Endothelial cell of umbilical vein (primary cell): ENCODE results near the gene PLAC1. TPM values are rescaled to one million over a fixed set of nuclear protein-coding genes. Genes with fewer than 3 reads are reported as not detected.

ENCODE experiments used
- BruUV-seq: library from RNA; stranded (reverse); fragments of 400-500 nt; replicated peaks from 2 replicates; lab custom pipeline; 2021; lab: Mats Ljungman, UMichigan
- CTCF ChIA-PET: fragments of 300-600, 350-600 bp; sonication (Branson Sonifier 250); formaldehyde crosslinking; loops from one replicate; lab custom pipeline; 2021; ENCODE audit warnings: antibody characterized with exemption, inconsistent platforms; lab: Charles Lee
- POLR2A ChIA-PET: fragments of 300-600, 350-600 bp; sonication (Branson Sonifier 250); formaldehyde crosslinking; loops from one replicate; lab custom pipeline; 2021; ENCODE audit warnings: antibody characterized with exemption, inconsistent platforms; lab: Charles Lee
- DNase-seq: peaks from one replicate; pipeline ENCODE4 v3.0.0-alpha.2; 2011; ENCODE audit warnings: low read depth, low spot score
- FAIRE-seq: peaks from 2 replicates; lab custom pipeline; 2011; peaks lifted over from hg19 to GRCh38; lab: Jason Lieb, UNC
- H2AFZ ChIP-seq: 2 replicates; pipeline ENCODE4 v1.6.0; 2012; ENCODE audit warnings: low read depth, low read length, control low read depth, inconsistent platforms
- H3K27ac ChIP-seq: 2 replicates; pipeline ENCODE4 v1.5.1; 2011; ENCODE audit warnings: low read depth, mild to moderate bottlenecking, control low read depth, low read length, moderate library complexity; ENCODE audit not compliant: insufficient read depth
- H3K27me3 ChIP-seq, 2 experiments: 2 replicates each; pipeline versions ENCODE4 v1.6.0 to v1.6.1; 2011; ENCODE audit warnings: low read length in 2 of 2, mixed read lengths in 1 of 2; ENCODE audit not compliant: control insufficient read depth in 2 of 2, insufficient read depth in 2 of 2
- H3K36me3 ChIP-seq, 2 experiments: 2 replicates in 1 of 2; 3 replicates in 1 of 2; pipeline ENCODE4 v1.5.1; 2011; ENCODE audit warnings: low read length in 2 of 2, mild to moderate bottlenecking in 1 of 2, moderate library complexity in 1 of 2; ENCODE audit not compliant: control insufficient read depth in 2 of 2, insufficient read depth in 2 of 2; ENCODE audit errors: extremely low read depth in 1 of 2
- H3K4me1 ChIP-seq: 3 replicates; pipeline ENCODE4 v1.5.1; 2011; ENCODE audit warnings: mild to moderate bottlenecking, low read length; ENCODE audit not compliant: control insufficient read depth, insufficient read depth; ENCODE audit errors: extremely low read depth
- H3K4me2 ChIP-seq: 2 replicates; pipeline ENCODE4 v1.6.1; 2011; ENCODE audit warnings: low read length, control low read depth, mixed read lengths; ENCODE audit not compliant: insufficient read depth
- H3K4me3 ChIP-seq, 3 experiments: fragments of 200-600 bp in 1 of 3; sonication (generic), shearing (Covaris generic) in 1 of 3; replicated peaks in 1 of 3; 2 replicates each; pipeline ENCODE4 v1.5.1; 2011 to 2016; ENCODE audit warnings: control low read depth in 3 of 3, low read length in 3 of 3, mild to moderate bottlenecking in 2 of 3, inconsistent platforms in 1 of 3, low read depth in 1 of 3, moderate library complexity in 1 of 3; ENCODE audit not compliant: insufficient read depth in 1 of 3
- H3K79me2 ChIP-seq: 2 replicates; pipeline ENCODE4 v1.6.0; 2012; ENCODE audit warnings: low read length, inconsistent platforms; ENCODE audit not compliant: control insufficient read depth, insufficient read depth
- H3K9ac ChIP-seq: replicated peaks from 2 replicates; pipeline ENCODE3; 2011; ENCODE audit warnings: low read length, control low read depth; ENCODE audit not compliant: insufficient read depth; ENCODE audit errors: extremely low read depth
- H3K9me1 ChIP-seq: replicated peaks from 3 replicates; pipeline ENCODE4 v1.6.0; 2011; ENCODE audit warnings: mild to moderate bottlenecking, low read length; ENCODE audit not compliant: control insufficient read depth, insufficient read depth; ENCODE audit errors: extremely low read depth
- H3K9me3 ChIP-seq: replicated peaks from 2 replicates; pipeline ENCODE4 v1.5.1; 2012; ENCODE audit warnings: low read length, inconsistent platforms; ENCODE audit not compliant: control insufficient read depth, insufficient read depth
- H4K20me1 ChIP-seq: replicated peaks from 2 replicates; pipeline ENCODE3; 2011; ENCODE audit warnings: mild to moderate bottlenecking, low read length; ENCODE audit not compliant: control insufficient read depth, insufficient read depth; ENCODE audit errors: extremely low read depth
- EZH2 ChIP-seq: IDR thresholded peaks from 2 replicates; pipeline ENCODE4 v1.6.1; 2012; ENCODE audit warnings: borderline replicate concordance, low read depth, mild to moderate bottlenecking, moderate library complexity, low read length, inconsistent platforms; ENCODE audit not compliant: severe bottlenecking
- FOS ChIP-seq: IDR thresholded peaks from 2 replicates; pipeline ENCODE4 v1.6.1; 2011; ENCODE audit warnings: mild to moderate bottlenecking, low read length, moderate library complexity, borderline replicate concordance; ENCODE audit not compliant: insufficient read depth
- GATA2 ChIP-seq: IDR thresholded peaks from 2 replicates; pipeline ENCODE4 v1.7.0; 2011; ENCODE audit warnings: low read depth, mild to moderate bottlenecking, moderate library complexity, mixed read lengths, low read length; ENCODE audit not compliant: insufficient read length, insufficient read depth
- JUN ChIP-seq: IDR thresholded peaks from 2 replicates; pipeline ENCODE4 v1.6.1; 2011; ENCODE audit warnings: borderline replicate concordance, low read depth; ENCODE audit not compliant: insufficient read length, insufficient read depth
- MAX ChIP-seq: IDR thresholded peaks from 2 replicates; pipeline ENCODE4 v1.6.1; 2011; ENCODE audit not compliant: insufficient read depth, insufficient read length
- MYC ChIP-seq: IDR thresholded peaks from one replicate; pipeline ENCODE4 v1.6.1; 2011; ENCODE audit warnings: mild to moderate bottlenecking, low read depth, low read length
- POLR2A ChIP-seq: IDR thresholded peaks from 2 replicates; pipeline ENCODE4 v1.6.1; 2012; ENCODE audit warnings: low read depth, mild to moderate bottlenecking, control low read depth, low read length
- POLR2AphosphoS5 ChIP-seq: IDR thresholded peaks from 2 replicates; pipeline ENCODE4 v1.6.1; 2012; ENCODE audit warnings: low read depth, mild to moderate bottlenecking, control low read depth, low read length, moderate library complexity; ENCODE audit not compliant: insufficient read depth
- dilution Hi-C: fragments of 300-500 bp; cut with MboI; formaldehyde crosslinking; loops from one replicate; pipeline ENCODE4 v1.15.0; 2019; ENCODE audit warnings: low sequenced_read_pairs; ENCODE audit not compliant: extremely low pct_ligation_motif_present
- intact Hi-C: fragments of 100-400 bp; cut with micrococcal nuclease; formaldehyde crosslinking; loops from one replicate; pipeline ENCODE4 v1.10.0; 2022
- polyA plus RNA-seq, 4 experiments: library from polyadenylated mRNA; depleted of rRNA in 3 of 4; stranded (reverse) in 3 of 4; unstranded in 1 of 4; fragments of >200 nt; gene quantifications; 2 replicates each; pipeline versions ENCODE4 v1.2.1 to v1.2.3, GENCODE V29; 2011 to 2012; ENCODE audit warnings: missing spikeins in 1 of 4
- total RNA-seq: library from RNA; stranded (reverse); gene quantifications from 2 replicates; pipeline ENCODE4 v1.2.3, GENCODE V29; 2021
- TF ChIP-seq, protein P1 (sequence below), 2 donors: IDR thresholded peaks; 1 replicate in 1 of 2; 2 replicates in 1 of 2; pipeline ENCODE4 v1.5.1; 2011; ENCODE audit warnings: low read length in 2 of 2, mild to moderate bottlenecking in 2 of 2, moderate library complexity in 2 of 2, control low read depth in 1 of 2, inconsistent platforms in 1 of 2, low read depth in 1 of 2; ENCODE audit not compliant: insufficient read depth in 1 of 2; ENCODE audit errors: extremely low read depth in 1 of 2

PLAC1 gene
- total and polyA plus RNA-seq, 2 donors (not counting 3 experiments of a cell fraction or from before 2014, with no cell fraction given) = 0.58 to 2.4 TPM

GRCh38 chrX:134642386-134642785, 15.9 kb downstream of the PLAC1 start:
- H3K36me3 ChIP-seq = no peaks in the 10 kb centered on the region
- H4K20me1 ChIP-seq = no peaks in the 10 kb centered on the region
- no peaks in the 10 kb centered on the region for H3K4me1 ChIP-seq
- CTCF ChIA-PET = interaction anchor here (2.0 kb wide), 1 partner anchor 12 kb away, joined by 5 read pairs; no protein-coding TSS in a partner anchor
- no peak overlapping the region for H2AFZ ChIP-seq
- dilution Hi-C loops (no loop called here), intact Hi-C loops (no loop called here)
- no peak for DNase-seq
- no TSS peak for BruUV-seq
- H3K27ac ChIP-seq = no peak overlapping the region
- no peaks in the 10 kb centered on the region for H3K9me3 ChIP-seq
- no peak overlapping the region for H3K9ac ChIP-seq
- H3K79me2 ChIP-seq = no peaks in the 10 kb centered on the region
- no peak overlapping the region for H3K4me2 ChIP-seq
- no peak overlapping the region for H3K4me3 ChIP-seq
- POLR2A ChIA-PET = no interaction called here
- TF ChIP-seq, protein P1, sequence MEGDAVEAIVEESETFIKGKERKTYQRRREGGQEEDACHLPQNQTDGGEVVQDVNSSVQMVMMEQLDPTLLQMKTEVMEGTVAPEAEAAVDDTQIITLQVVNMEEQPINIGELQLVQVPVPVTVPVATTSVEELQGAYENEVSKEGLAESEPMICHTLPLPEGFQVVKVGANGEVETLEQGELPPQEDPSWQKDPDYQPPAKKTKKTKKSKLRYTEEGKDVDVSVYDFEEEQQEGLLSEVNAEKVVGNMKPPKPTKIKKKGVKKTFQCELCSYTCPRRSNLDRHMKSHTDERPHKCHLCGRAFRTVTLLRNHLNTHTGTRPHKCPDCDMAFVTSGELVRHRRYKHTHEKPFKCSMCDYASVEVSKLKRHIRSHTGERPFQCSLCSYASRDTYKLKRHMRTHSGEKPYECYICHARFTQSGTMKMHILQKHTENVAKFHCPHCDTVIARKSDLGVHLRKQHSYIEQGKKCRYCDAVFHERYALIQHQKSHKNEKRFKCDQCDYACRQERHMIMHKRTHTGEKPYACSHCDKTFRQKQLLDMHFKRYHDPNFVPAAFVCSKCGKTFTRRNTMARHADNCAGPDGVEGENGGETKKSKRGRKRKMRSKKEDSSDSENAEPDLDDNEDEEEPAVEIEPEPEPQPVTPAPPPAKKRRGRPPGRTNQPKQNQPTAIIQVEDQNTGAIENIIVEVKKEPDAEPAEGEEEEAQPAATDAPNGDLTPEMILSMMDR (IDR thresholded peaks at IDR 0.05; ENCODE audit: extremely low read depth in 1 of 2, insufficient read depth in 1 of 2, low read depth in 1 of 2, low read length in 2 of 2) = no peak
- TF ChIP-seq MAX (no peak), JUN (no peak)
- no peaks in the 10 kb centered on the region for H3K9me1 ChIP-seq
- no peak for FAIRE-seq
- H3K27me3 ChIP-seq = no peaks in the 10 kb centered on the region

DNA sequence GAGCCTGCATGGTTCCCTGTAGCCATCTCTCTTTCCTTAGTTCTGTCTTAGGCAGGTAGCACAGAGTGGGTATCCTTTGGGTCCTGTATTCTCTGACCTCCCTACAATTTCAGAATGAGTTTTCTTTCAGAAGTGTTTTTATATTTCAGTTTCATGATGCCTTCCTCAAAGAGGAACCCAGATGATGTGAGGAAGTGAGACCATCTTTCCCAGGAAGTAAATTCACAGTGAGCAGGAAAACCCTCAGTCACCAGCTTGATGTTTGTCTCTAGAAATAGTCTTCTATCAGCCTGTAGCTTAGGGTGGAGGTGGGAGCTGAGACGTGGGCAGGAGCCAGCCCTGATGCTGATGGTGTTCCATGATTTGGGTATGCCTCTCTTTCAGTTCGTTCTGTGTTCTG, 16.9 kb downstream of the PLAC1 start:
- dilution Hi-C loops = no loop called here
- Histone ChIP-seq H3K79me2 (no peaks in the 10 kb centered on the region), H3K9me1 (no peaks in the 10 kb centered on the region), H3K4me1 (no peaks in the 10 kb centered on the region), H4K20me1 (no peaks in the 10 kb centered on the region), H3K9ac (no peak overlapping the region), H3K27ac (no peak overlapping the region), H3K4me2 (no peak overlapping the region), H3K27me3 (no peaks in the 10 kb centered on the region), H3K4me3 (no peak overlapping the region), H2AFZ (no peak overlapping the region), H3K36me3 (no peaks in the 10 kb centered on the region), H3K9me3 (no peaks in the 10 kb centered on the region)
- POLR2A ChIA-PET = no interaction called here
- intact Hi-C loops = no loop called here
- DNase-seq (no peak), FAIRE-seq (no peak)
- no TSS peak for BruUV-seq
- CTCF ChIA-PET = interaction anchor here (2.0 kb wide), 1 partner anchor 13 kb away, joined by 5 read pairs; no protein-coding TSS in a partner anchor
- TF ChIP-seq POLR2A = no peak
- TF ChIP-seq GATA2 = no peak
- no peak for TF ChIP-seq MYC
- no peak for TF ChIP-seq EZH2
- no peak for TF ChIP-seq JUN
- no peak for TF ChIP-seq POLR2AphosphoS5
- no peak for TF ChIP-seq MAX
- TF ChIP-seq FOS = no peak
- TF ChIP-seq, protein P1 (IDR thresholded peaks at IDR 0.05; ENCODE audit: extremely low read depth in 1 of 2, insufficient read depth in 1 of 2, low read depth in 1 of 2, low read length in 2 of 2) = no peak
